Panc1 (cell line): ENCODE results near the gene HCST. TPM values are rescaled to one million over a fixed set of nuclear protein-coding genes. Genes with fewer than 3 reads are reported as not detected.
A peak's percentile ranks its signal among the peaks of the same experiment; 100 is the strongest.
"Not testable (repeated sequence)": the region's sequence is repeated elsewhere in the genome, so short reads cannot be mapped to it uniquely, and the experiment has no call there.

Experiments
- ATAC-seq: fragments of 200-7000 bp; cut with Tn5 transposase; 2 replicates; pipeline ENCODE4 v1.9.1; 2020; ENCODE audit warnings: mild to moderate bottlenecking, moderate library complexity
- BruUV-seq: library from RNA; stranded (reverse); fragments of 400-500 nt; replicated peaks from 2 replicates; lab custom pipeline; 2021; lab: Mats Ljungman, UMichigan
- CTCF ChIA-PET: fragments of 300-600 bp; sonication (Branson Sonifier 250); formaldehyde crosslinking; loops from one replicate; lab custom pipeline; 2022; ENCODE audit warnings: antibody characterized with exemption; lab: Charles Lee
- POLR2A ChIA-PET: fragments of 300-600 bp; sonication (Branson Sonifier 250); formaldehyde crosslinking; loops from one replicate; lab custom pipeline; 2022; ENCODE audit warnings: antibody characterized with exemption; lab: Charles Lee
- DNase-seq: peaks from one replicate; pipeline ENCODE4 v3.0.0-alpha.2; 2010; ENCODE audit warnings: low read depth, low spot score
- H3K27ac ChIP-seq: 2 replicates; pipeline ENCODE4 v1.5.1; 2011; ENCODE audit warnings: mild to moderate bottlenecking, low read length, inconsistent platforms
- H3K27me3 ChIP-seq: fragments of 200-500 bp; sonication (Bioruptor generic); 2 replicates; pipeline ENCODE4 v1.6.0; 2014; ENCODE audit warnings: low read length, inconsistent platforms; ENCODE audit not compliant: control insufficient read depth, insufficient read depth
- H3K36me3 ChIP-seq: fragments of 200-500 bp; sonication (Bioruptor generic); 2 replicates; pipeline ENCODE4 v1.5.1; 2014; ENCODE audit warnings: inconsistent platforms, mild to moderate bottlenecking, low read length, moderate library complexity; ENCODE audit not compliant: control insufficient read depth, insufficient read depth
- H3K4me1 ChIP-seq: 2 replicates; pipeline ENCODE4 v1.5.1; 2011; ENCODE audit warnings: inconsistent platforms, mild to moderate bottlenecking, low read length, moderate library complexity; ENCODE audit not compliant: control insufficient read depth, insufficient read depth
- H3K4me3 ChIP-seq, 2 experiments: 2 replicates each; pipeline ENCODE4 v1.5.1; 2011 to 2012; ENCODE audit warnings: low read depth in 2 of 2, low read length in 2 of 2, mild to moderate bottlenecking in 2 of 2, inconsistent platforms in 1 of 2, moderate library complexity in 1 of 2
- H3K9me3 ChIP-seq: fragments of 200-500 bp; sonication (Bioruptor generic); 2 replicates; pipeline ENCODE4 v1.5.1; 2014; ENCODE audit warnings: low read depth, mild to moderate bottlenecking, inconsistent platforms, low read length, moderate library complexity; ENCODE audit not compliant: control insufficient read depth, insufficient read depth
- CTCF ChIP-seq: fragments of 450-650 bp; IDR thresholded peaks from 2 replicates; pipeline ENCODE4 v1.5.1; 2017; ENCODE audit warnings: mild to moderate bottlenecking
- POLR2AphosphoS5 ChIP-seq: IDR thresholded peaks from 2 replicates; pipeline ENCODE4 v1.6.1; 2012; ENCODE audit warnings: mild to moderate bottlenecking, low read depth, low read length, moderate library complexity
- REST ChIP-seq, 2 experiments: IDR thresholded peaks; 2 replicates each; pipeline ENCODE4 v1.6.1; 2011 to 2012; ENCODE audit warnings: low read depth in 2 of 2, control low read depth in 1 of 2, low read length in 1 of 2, mild to moderate bottlenecking in 1 of 2, moderate library complexity in 1 of 2; ENCODE audit not compliant: insufficient read depth in 1 of 2
- SIN3A ChIP-seq: IDR thresholded peaks from 2 replicates; pipeline ENCODE4 v1.6.1; 2012; ENCODE audit warnings: low read depth, mild to moderate bottlenecking, low read length, moderate library complexity, borderline replicate concordance; ENCODE audit not compliant: insufficient read depth
- TCF7L2 ChIP-seq: IDR thresholded peaks from 2 replicates; pipeline ENCODE4 v1.6.1; 2011; ENCODE audit warnings: mild to moderate bottlenecking, low read depth, low read length, inconsistent platforms
- in situ Hi-C: cut with HindIII; loops from 2 replicates; pipeline ENCODE4 v1.10.0; 2016; ENCODE audit warnings: low sequenced_read_pairs, low pct_unique_long_range_greater_than_20kb
- intact Hi-C: fragments of 100-400 bp; cut with micrococcal nuclease; formaldehyde crosslinking; loops from one replicate; pipeline ENCODE4 v1.10.0; 2022; ENCODE audit not compliant: unreplicated experiment
- total RNA-seq: library from RNA; stranded (reverse); gene quantifications from one replicate; pipeline ENCODE4 v1.2.1, GENCODE V29; 2021; ENCODE audit not compliant: unreplicated experiment

Gene HCST
- total RNA-seq, 1 experiment from 2014 or later = 2.9 TPM

GRCh38 chr19:35889370-35890112 is 12.8 kb upstream of the HCST start:
- peaks cover 5% of the 10 kb centered on the region; the same call in 1 of the 2 replicates for H3K36me3 ChIP-seq
- H3K27me3 ChIP-seq = no peaks in the 10 kb centered on the region
- H3K27ac ChIP-seq = no peak overlapping the region
- ChIA-PET CTCF (no interaction called here), POLR2A (no interaction called here)
- TF ChIP-seq TCF7L2 = no peak
- TF ChIP-seq CTCF = no peak
- TF ChIP-seq SIN3A = no peak
- TF ChIP-seq POLR2AphosphoS5 = no peak; the same call in 1 of the 2 replicates
- TF ChIP-seq REST (IDR thresholded peaks at IDR 0.05; ENCODE audit: insufficient read depth in 1 of 2, low read depth in 2 of 2, low read length in 1 of 2) = no peak
- no peaks in the 10 kb centered on the region for H3K9me3 ChIP-seq
- DNase-seq = no peak
- intact Hi-C loops (no loop called here), in situ Hi-C loops (no loop called here)
- no TSS peak for BruUV-seq
- H3K4me1 ChIP-seq = no peaks in the 10 kb centered on the region
- peak; percentile 31; the same call in 1 of the 2 replicates for ATAC-seq
- no peak overlapping the region for H3K4me3 ChIP-seq

DNA sequence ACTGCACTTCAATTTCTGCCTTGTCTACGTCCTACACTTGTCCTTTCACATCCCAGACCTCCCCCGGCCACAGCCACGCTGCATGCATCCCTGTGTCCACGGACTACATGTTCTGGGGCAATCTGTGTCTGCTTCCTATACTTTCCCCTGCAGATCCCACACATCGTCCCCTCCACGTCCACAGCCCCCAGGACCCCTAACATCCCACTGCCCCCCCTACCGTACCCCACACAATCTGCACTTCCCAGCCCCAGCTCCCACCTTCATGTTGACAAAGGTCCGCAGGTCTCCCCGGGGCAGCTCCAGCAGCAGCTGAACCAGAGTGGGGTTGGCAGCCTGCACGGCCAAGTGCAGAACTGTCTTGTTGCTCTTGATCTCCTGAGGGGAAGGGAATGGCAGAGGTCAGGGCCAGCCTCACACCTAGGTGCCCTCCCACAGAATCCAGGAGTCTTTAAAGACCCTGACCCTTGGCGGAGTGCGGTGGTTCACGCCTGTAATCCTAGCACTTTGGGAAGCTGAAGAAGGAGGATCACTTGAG is 12.1 kb upstream of the HCST start:
- no peaks in the 10 kb centered on the region for H3K27me3 ChIP-seq
- H3K4me3 ChIP-seq = no peak overlapping the region
- peak; percentile 49 for ATAC-seq
- no TSS peak for BruUV-seq
- TF ChIP-seq SIN3A (no peak), CTCF (no peak), REST (IDR thresholded peaks at IDR 0.05; ENCODE audit: insufficient read depth in 1 of 2, low read depth in 2 of 2, low read length in 1 of 2) (no peak), POLR2AphosphoS5 (no peak), TCF7L2 (no peak)
- ChIA-PET CTCF (no interaction called here), POLR2A (no interaction called here)
- peaks cover 5% of the 10 kb centered on the region; the same call in 1 of the 2 replicates for H3K36me3 ChIP-seq
- intact Hi-C loops (no loop called here), in situ Hi-C loops (no loop called here)
- no peak overlapping the region for H3K27ac ChIP-seq
- H3K9me3 ChIP-seq = no peaks in the 10 kb centered on the region
- DNase-seq = no peak
- no peaks in the 10 kb centered on the region for H3K4me1 ChIP-seq

DNA sequence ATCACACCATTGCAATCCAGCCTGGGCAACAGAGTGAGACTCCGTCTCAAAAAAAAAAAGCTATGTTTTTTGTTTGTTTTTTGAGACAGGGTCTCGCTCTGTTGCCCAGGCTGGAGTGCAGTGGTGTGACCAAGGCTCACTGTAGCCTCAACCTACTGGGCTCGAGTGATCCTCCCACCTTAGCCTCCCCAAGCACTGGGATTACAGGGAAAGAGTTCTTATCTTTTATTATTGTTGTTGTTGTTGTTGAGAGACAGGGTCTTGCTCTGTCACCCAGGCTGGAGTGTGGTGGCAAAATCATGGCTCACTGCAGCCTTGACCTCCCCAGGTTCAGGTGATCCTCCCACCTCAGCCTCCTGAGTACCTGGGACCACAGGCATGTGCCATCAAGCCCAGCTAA is 10.5 kb upstream of the HCST start:
- CTCF ChIA-PET = interaction anchor here (0.7 kb wide), 1 partner anchor 39 kb away, joined by 13 read pairs; no protein-coding TSS in a partner anchor
- POLR2A ChIA-PET, BruUV-seq, H3K27me3 ChIP-seq, H3K4me1 ChIP-seq, H3K27ac ChIP-seq, DNase-seq, H3K9me3 ChIP-seq, ATAC-seq, H3K4me3 ChIP-seq, in situ Hi-C loops, H3K36me3 ChIP-seq, intact Hi-C loops: not testable (repeated sequence)
